Umbilical cord (tissue), 2 donors: ENCODE results near the gene AMBP. TPM values are rescaled to one million over a fixed set of nuclear protein-coding genes. Genes with fewer than 3 reads are reported as not detected.

Experiments used
- DNase-seq: peaks from one replicate; pipeline ENCODE4 v3.0.0-alpha.2; 2015; ENCODE audit warnings: low spot score
- total RNA-seq: library from RNA; depleted of rRNA; stranded (reverse); fragments of >200 nt; gene quantifications from one replicate; pipeline ENCODE4 v1.2.3, GENCODE V29; 2014; ENCODE audit warnings: low replicate concordance; ENCODE audit not compliant: insufficient read depth

AMBP gene
- total RNA-seq = not detected

DNA sequence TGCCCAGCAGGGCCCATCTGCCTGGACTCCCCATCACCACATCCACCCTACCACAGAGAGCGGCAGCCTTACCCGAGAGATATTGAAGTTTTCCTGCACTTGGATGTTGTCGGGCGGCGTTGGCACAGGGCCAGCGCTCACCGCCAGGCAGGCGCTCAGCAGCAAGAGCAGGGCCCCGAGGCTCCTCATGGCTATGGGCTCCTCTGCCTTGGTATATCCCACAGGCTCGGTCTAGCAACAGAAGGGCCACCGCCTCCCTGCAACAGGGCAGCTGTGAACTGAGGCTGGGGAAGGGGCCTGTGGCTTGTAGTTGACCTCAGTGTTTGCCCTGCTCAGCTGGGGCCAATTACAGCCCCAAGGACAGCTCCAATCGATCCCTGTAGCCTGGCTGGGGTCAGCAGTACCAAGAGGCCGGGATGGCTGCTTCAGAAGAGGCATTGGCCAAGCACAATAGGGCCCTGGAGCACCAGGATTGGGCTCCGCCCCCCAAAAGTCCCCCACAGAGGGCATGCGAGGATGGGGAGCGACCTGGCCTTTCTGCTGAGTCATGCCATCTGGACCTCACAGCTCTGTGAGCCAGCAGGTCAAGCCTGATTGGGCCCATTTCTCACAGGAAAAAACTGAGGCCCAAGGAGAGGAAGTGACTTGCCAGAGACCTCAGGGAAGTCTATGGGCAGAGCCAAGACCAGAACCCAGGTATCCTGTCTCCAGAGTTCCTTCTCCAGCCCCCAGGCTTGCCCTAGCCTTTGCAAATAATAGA lies at the start of gene AMBP:
AMBP (minus strand) TSS at position 280 of the 760 bp plus-strand sequence; CDS start at position 189, 91 bp downstream.
- DNase-seq = no peak

DNA sequence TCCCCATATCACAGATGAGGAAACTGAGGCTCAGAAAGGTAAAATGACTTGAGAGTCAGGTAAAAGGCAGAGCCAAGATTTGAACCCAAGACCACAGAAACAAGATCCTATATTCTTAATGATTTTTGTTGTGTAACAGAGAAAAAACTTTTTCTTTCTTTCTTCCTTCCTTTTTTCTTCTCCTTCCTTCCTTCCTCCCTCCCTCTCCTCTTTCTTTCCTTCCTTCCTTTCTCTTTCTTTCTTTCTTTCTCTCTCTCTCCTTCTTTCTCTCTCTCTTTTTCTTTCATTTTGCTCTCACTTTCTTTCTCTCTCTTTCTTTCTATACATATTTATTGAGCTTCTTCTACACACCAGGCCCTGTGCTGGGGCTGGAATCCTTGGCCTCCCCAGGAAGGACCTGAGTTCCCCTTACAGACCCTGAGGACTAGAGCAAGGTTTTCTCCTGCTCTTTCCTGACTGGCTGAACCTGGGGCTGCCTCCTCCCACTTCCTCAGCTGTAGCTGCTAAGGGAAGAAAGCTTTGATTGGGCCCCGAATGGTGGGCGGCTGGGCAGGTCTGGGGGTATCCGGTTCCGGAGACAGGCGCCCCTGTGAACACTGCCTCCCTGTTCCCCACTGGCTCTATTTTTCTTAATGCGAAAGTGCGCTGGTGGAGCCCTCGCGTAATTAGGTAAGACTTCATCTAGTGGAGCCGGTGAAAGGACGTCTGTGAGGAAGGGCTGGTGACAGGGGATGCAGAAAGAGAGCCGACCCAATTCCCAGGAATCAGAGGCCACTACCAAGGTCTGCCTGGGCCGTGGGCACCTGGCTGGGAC lies 48.4 kb upstream of the AMBP start:
- DNase-seq = no peak

DNA sequence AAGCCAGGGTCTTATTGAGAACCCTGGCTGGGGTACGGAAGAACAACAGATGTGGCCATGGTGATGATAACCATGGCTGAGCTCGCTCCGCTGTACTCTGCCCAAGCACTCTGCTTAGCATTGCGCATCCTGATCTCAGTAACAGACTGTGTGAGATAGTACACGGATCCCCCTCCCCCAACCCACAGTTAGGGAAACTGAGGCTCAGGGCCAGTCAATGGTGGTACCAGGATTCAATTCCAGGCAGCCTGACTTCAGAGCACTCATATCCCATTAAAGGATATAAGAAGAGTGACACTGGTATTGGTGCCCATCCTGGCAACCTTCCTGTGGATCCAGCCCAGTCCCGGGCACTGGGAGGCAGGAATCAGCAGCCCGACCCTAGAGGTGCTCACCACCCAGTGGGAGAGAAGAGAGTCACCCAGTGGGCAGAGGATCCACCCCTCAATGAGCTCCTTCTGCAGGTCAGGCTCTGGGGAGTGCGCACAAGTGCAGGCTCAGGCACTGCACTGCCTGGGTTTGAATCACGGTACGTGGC lies 47.4 kb upstream of the AMBP start:
- DNase-seq = no peak

DNA sequence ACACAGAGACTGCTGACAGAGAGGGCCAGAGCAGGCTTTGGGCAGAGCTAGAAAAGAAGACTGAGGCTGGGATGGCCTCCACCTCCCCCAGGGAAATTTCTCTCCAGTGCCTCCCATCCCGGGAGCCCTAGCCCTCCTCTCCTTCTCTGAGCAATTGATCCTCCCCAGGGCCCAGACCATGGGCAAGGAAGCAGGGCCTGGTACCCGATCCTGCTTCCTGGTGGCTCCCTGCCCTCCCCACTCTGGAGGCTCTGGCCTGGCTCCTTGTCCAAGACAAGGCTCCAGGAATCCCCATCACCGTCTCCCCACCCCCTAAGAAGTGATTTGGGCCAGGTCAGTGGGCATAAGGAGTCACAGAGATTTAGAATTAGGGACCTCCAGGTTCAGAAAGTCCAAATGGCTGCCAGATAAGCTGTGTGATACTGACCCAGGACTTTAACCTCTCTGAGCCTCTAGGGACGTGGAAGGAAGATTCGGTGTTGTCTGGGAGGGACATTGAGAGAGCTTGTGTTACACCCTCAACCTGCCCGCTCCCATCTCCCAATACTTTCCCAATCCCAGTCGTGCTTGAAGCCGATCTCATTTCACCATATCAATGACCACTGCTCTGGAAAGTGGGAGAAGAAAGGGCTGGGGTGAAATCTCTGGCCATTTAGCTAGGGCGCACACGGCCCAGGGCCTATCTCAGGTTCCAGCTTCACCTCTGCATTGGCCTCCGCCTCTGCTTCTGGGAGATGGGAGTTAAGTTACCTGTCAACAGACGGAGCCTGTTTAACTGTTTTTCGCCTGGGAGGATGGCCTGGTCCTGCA lies 46.8 kb upstream of the AMBP start:
- DNase-seq = no peak

- DNase-seq = no peak
Observed at GRCh38 chr9:114124138-114124537, 46.0 kb upstream of the AMBP start.

- no peak for DNase-seq
Observed at GRCh38 chr9:114123031-114123977, 45.2 kb upstream of the AMBP start.

DNA sequence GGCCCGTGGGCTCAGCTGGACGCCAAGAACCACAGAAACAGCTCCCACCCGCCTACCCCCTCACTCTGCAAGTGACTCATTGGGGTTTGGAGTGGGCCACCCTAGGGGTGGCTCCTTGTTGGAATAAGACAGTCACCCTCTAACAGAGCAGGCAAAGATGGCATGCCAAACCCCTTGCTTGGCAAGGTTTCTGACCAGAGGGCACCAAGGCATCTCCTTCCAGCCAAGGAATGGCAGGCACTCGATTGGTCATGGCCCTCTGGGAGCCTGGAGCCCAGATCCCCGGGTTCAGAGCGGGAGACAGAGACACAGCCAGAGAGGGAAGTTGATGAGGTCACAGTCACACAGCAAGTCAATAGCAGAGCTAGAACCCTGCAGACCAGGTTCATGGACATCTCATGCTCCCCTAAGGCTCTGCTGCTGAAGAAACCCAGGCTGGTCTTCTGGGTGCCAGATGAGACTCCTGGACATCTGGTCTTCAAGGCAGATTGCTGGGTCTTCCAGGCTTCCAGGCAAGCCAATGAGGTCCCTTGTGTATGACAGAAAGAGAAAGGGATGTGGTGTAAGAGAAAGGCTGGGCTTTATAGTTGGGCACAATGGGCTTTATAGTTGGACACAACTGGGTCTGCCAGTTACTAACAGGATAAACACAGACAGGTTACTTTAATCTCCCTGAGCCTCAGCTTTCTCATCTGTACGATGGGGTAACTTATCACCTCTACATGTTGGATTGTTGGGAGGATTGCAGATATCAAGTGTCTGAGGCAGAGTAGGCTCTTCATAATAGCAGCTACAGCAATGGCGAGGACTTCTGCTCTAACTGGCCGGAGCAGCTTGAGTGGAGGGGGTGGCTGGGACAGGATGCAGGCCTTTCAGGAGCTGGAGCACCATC lies 44.3 kb upstream of the AMBP start:
- no peak for DNase-seq

DNA sequence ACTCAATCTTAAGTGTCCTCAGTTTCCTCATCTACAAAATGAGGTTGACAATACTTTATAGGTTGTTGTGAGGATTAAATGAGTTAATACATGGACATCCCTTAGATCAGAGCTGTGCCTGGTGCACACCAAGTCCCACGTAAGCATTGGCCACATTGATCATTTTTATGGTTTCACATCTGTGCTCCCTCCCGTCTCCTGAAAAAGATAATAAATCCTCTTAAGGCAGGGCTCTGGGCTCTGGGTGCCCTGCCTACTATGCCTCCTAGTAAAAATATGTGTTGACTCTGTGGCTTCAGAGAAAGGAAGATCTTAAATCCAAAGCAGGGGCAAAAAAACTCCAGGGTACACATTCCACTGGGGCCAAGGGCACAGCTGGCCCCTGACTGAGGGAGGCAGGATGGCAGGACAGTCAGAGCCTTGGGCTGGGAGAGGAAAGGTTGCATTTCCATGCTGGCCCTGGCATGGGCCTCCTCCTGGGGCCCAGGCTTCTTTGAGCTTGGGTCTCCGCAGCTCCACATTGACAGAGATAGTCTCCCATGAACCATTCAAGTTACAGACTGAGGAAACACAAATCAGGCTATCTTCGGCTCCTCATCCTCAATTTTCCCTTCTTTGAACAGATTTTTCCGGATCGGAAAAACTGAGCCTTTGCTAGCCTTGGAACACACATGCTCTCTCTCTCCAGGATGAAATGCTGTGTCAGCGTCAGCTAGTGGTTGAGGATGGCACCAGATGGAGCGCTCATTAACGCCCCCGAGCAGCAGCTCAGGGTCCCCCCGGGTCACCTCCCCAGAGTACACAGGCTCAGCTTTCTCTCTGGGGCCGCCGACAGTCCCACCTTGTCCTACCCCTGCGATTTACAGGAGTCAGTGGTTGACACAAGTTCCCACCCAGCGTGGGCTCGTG lies 43.4 kb upstream of the AMBP start:
- peak; percentile 53 for DNase-seq

- no peak for DNase-seq
Observed at GRCh38 chr9:114120192-114121014, 42.3 kb upstream of the AMBP start.

DNA sequence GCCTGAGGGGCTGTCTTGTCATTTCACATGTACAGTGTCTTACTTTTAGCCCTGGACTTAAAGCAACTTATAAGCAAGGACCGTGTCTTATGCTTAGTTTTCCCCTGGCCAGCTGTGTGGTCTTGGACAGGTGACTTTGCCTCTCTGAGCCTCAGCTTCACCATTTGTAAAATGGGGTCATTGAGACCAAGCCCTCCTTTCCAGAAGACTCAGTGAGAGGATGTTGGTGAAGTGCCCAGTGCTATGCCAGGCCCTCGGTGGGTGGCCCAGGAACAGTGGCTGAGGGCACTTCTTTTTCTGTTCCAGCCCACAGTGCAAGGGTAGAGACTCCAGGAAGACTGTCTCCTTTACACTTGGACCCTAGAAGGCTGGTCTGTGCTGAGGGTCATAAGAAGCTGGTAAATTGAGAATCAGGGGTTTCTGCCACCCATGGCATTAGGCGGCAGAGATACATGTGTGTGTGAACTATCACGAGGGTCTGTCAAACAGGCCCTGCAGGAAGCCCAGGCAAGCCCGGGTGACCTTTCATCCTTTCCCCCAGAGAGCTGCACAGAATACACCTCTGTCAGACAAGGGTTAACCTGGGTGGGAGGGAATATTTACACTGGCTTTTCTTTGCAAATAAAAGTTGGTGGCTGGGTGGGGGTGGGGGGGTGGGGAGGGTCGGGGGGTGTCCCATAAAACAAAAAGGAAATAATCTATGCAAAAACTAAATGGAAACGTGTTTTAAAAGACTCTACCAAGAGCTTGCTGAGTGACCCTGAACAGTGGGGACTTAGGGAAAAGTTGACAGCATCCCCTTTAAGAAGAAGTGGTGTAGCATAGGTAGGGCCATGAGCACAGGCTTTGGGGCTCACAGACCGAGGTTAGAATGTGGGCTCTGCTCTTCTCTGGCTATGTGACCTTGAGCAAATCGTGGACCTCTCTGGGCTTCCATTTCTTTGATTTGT lies 41.4 kb upstream of the AMBP start:
- no peak for DNase-seq

GRCh38 chr9:114117996-114118830 lies 40.1 kb upstream of the AMBP start:
- no peak for DNase-seq

- DNase-seq = no peak
Observed at GRCh38 chr9:114117614-114117995, 39.5 kb upstream of the AMBP start.

- DNase-seq = no peak
Observed at GRCh38 chr9:114116126-114116747, 38.1 kb upstream of the AMBP start.

- DNase-seq = peak; percentile 92
Observed at GRCh38 chr9:114115654-114116125, 37.6 kb upstream of the AMBP start.

DNA sequence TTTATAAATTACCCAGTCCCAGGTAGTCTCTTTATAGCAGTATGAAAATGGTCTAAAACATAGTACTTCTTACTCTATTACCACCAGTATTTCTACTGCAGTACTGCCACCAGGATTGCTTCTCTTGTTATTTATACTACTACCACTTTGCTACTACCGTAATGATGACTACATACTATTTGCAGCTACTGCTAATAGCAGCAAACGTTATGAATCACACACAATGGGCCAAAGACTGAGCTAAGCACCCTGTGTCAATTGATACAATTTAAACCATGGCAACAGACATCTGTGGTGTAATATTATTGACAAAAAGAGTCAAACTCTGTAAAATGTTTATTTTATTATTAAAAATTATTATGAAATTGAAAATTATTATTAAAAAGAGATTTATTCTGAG lies 36.3 kb upstream of the AMBP start:
- DNase-seq = no peak
